Right atrium auricular region (tissue), 2 donors: Measurements from ENCODE around the gene LILRA6. TPM values are rescaled to one million over a fixed set of nuclear protein-coding genes. Genes with fewer than 3 reads are reported as not detected.
"Not testable (repeated sequence)": the region's sequence is repeated elsewhere in the genome, so short reads cannot be mapped to it uniquely, and the experiment has no call there.

ENCODE experiments used
- DNase-seq: peaks from one replicate; pipeline ENCODE4 v3.0.0-alpha.2; 2019; ENCODE audit warnings: low spot score
- H3K27ac ChIP-seq, 2 donors: fragments of 200-600 bp; sonication (generic); 1 replicate in 1 of 2; 2 replicates in 1 of 2; pipeline ENCODE4 v1.5.1; 2016 to 2019
- H3K27me3 ChIP-seq, 2 donors: fragments of 200-600 bp; sonication (generic); one replicate each; pipeline versions ENCODE4 v1.5.1 to v1.6.0; 2017 to 2019
- H3K36me3 ChIP-seq: fragments of 200-600 bp; sonication (generic); one replicate; pipeline ENCODE4 v1.5.1; 2016
- H3K4me1 ChIP-seq, 2 donors: fragments of 200-600 bp; sonication (generic); one replicate each; pipeline versions ENCODE4 v1.5.1 to v1.6.0; 2017 to 2019
- H3K4me3 ChIP-seq, 2 donors: fragments of 200-600 bp; sonication (generic); 1 replicate in 1 of 2; 2 replicates in 1 of 2; pipeline ENCODE4 v1.5.1; 2017 to 2019; ENCODE audit warnings: mild to moderate bottlenecking in 1 of 2, moderate library complexity in 1 of 2
- H3K9me3 ChIP-seq, 2 donors: fragments of 200-600 bp; sonication (generic); one replicate each; pipeline ENCODE4 v1.5.1; 2019
- total RNA-seq, 2 donors: library from RNA; depleted of rRNA; stranded (reverse); fragments of >200 nt; gene quantifications; one replicate each; pipeline ENCODE4 v1.1.0, GENCODE V29; 2016
- TF ChIP-seq, protein P1 (sequence below), 2 donors: fragments of 200-600 bp; sonication (generic); IDR thresholded peaks; one replicate each; pipeline ENCODE4 v1.5.1; 2019; ENCODE audit warnings: antibody characterized with exemption in 2 of 2

LILRA6 gene
- total RNA-seq = 1 to 10 TPM in 1 of 2 donors, not detected in 1; 1.7 TPM

DNA sequence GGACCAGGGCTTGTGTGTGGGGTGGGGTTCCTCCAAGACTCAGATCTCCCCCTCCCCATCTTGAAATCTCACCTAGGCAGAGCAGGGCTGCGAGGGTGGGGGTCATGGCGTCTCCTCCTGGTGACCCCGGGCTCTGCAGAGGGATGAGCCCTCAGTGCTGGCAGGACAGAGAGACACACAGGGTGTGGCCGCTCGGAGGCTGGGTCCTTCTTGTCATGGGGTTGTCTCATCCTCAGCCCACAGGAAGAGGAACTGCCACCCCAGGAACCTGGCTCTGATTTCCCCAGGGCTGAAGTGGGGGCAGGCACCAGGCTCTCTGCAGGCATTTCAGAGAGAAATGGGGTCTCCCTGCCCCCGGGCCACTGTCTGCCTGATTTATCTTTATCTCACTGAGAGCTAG is at the start of gene LILRA6:
Gene LILRA6, minus strand, starts transcription at position 145 of the 400 bp plus-strand sequence.
- not testable (repeated sequence) for H3K27me3 ChIP-seq, H3K36me3 ChIP-seq, H3K27ac ChIP-seq, H3K4me1 ChIP-seq, DNase-seq, H3K4me3 ChIP-seq, H3K9me3 ChIP-seq

DNA sequence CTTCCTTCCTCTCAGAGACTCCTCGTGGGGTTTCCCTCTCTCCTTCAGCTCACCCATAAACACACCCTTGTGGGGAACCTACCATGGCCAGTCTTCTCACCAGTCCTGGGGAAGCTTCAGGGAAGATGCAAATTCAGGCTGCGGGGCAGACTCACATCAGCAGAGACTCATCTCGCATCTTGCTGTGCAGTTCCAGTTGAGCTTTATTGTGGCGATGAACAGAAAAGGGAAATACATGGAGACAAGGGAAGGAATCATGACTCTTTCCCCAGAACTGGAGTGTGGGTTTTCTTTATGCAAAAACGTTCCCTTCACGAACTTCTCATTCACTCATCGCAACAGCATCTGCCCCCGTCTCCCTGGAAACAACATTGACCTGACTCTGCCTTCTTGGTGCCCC is 46.6 kb upstream of the LILRA6 start:
- not testable (repeated sequence) for H3K4me1 ChIP-seq, H3K36me3 ChIP-seq, H3K27ac ChIP-seq, H3K27me3 ChIP-seq, H3K9me3 ChIP-seq, H3K4me3 ChIP-seq, DNase-seq

DNA sequence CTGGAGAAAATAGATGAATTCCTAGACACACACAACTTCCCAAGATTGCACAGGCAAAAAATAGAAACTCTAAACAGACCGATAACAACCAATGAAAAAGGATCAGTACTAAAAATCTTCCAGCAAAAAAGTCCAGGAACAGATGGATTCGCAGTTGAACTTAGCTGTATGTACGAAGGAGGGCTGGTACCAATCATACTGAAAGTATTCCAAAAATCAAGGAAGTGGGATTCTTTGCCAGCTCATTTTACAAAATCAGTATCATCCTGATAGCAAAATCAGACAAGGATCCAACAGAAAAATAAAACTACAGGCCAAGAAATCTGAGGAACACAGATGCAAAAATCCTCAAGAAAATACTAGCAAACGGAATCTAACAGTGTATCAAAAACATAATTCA is 44.9 kb upstream of the LILRA6 start:
- Histone ChIP-seq H3K4me1 (no peaks in the 10 kb centered on the region), H3K36me3 (no peaks in the 10 kb centered on the region), H3K4me3 (no peak overlapping the region), H3K9me3 (no peaks in the 10 kb centered on the region), H3K27me3 (no peaks in the 10 kb centered on the region), H3K27ac (no peak overlapping the region)
- TF ChIP-seq, protein P1, sequence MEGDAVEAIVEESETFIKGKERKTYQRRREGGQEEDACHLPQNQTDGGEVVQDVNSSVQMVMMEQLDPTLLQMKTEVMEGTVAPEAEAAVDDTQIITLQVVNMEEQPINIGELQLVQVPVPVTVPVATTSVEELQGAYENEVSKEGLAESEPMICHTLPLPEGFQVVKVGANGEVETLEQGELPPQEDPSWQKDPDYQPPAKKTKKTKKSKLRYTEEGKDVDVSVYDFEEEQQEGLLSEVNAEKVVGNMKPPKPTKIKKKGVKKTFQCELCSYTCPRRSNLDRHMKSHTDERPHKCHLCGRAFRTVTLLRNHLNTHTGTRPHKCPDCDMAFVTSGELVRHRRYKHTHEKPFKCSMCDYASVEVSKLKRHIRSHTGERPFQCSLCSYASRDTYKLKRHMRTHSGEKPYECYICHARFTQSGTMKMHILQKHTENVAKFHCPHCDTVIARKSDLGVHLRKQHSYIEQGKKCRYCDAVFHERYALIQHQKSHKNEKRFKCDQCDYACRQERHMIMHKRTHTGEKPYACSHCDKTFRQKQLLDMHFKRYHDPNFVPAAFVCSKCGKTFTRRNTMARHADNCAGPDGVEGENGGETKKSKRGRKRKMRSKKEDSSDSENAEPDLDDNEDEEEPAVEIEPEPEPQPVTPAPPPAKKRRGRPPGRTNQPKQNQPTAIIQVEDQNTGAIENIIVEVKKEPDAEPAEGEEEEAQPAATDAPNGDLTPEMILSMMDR (IDR thresholded peaks at IDR 0.05) = no peak
- no peak for DNase-seq

DNA sequence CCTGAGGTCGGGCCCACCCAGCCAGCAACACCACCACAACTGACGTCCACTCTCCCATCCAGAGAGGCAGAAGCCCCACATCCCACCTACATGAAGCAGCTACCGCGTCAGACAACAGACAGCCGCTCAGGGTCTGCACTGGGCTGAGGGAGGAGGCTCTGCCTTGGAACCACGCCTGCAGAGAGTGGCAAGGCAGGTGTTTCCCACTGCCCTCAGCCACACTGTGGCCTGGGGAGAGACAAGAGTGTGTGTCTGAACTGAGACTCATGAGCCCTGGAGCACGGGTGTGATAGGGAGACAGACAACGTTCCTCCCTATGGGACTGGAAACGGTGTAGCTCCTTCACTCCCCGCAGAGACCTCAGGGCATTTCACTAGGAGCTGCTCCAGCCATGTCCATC is 43.7 kb upstream of the LILRA6 start:
- not testable (repeated sequence) for H3K36me3 ChIP-seq, H3K4me1 ChIP-seq, H3K9me3 ChIP-seq, H3K27me3 ChIP-seq, H3K27ac ChIP-seq, H3K4me3 ChIP-seq
- peak; percentile 5 for DNase-seq

DNA sequence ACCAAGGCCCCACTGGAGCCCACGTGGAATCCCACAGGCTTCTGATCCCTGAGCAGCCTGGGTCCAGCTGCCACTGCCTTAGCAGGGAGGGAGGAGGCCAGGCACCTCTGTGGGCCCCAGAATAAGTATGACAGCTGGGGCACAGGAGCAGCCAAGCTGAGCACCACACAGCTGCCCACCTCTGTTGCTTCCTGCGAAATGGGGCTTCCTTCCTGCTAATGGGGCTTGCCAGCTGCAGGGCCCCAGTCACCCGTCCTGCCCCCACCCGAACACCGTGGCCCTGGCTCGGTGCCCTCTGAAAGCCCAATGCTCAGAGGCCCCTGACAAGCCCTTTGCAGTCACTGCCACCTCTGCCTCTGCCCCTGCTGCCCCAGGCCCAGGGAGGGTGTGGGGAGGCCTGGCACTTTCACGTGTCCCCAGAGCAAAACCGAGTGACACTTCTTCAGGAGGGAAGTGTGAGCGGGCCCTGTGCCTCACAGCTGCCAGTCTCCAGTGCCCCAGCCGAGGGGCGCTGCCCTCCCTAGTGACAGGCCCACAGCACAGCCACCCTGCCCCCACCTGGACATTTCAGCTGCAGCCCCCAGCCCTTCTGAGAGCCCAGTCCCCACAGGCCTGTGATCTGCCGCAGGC is 43.0 kb upstream of the LILRA6 start:
- not testable (repeated sequence) for H3K9me3 ChIP-seq, H3K27ac ChIP-seq, H3K36me3 ChIP-seq, H3K4me3 ChIP-seq, H3K4me1 ChIP-seq, H3K27me3 ChIP-seq
- peak; percentile 11 for DNase-seq

DNA sequence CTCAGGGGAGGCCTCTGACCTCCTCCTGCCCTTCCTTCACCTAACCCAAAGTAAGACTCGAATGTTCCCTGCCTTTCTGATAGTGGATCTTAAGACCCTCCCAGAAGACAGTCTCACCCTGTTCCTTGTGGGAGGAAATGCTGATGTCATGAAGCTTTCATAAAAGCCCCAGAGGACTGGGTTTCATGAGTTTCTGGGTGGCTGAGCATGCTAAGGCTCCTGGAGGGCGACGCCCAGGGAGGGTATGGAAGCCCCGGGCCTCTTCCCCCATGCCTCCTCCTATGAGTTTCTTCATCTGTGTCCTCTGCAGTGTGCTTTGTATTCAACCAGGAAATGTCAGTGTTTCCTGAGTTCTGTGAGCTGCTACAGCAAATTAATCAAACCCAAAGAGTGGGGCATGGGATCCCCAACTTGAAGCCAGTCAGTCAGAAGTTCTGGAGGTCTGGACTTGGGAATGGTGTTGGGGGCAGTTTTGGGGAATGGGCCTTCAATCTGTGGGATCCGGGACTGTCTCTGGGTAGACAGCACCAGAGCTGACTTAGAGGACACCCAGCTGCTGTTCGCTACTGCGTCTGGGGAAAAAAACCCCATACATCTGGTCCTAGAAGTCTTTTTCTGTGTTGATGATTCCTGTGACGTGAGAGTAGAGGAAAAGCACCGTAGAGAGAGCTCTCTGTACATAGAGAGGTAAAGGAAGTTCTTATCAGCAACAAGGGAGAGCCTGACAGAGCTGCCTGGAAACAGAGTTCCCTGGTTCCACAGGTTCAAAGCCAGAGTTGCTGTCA is 40.3 kb upstream of the LILRA6 start:
- Histone ChIP-seq H3K27ac (no peak overlapping the region), H3K27me3 (no peaks in the 10 kb centered on the region), H3K4me3 (no peak overlapping the region), H3K36me3 (no peaks in the 10 kb centered on the region), H3K4me1 (no peaks in the 10 kb centered on the region), H3K9me3 (no peaks in the 10 kb centered on the region)
- peak; percentile 44 for DNase-seq
- TF ChIP-seq, protein P1 (IDR thresholded peaks at IDR 0.05) = no peak

DNA sequence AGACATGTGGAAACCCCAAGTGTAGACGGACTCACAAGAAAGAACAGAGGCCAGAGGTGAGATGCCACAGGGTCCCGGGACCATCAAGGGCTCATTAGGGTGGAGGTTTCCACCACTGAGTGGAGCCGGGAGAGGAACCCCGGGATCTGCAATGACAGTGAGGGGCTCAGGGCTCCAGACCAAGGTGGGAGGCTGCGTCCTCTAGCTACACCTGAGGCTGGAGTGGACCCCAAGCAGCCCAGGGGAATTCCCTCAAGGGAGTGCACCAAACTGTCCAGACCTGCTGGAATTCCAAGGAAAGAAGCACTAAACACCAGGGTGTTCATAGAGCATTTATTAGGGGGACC is 39.1 kb upstream of the LILRA6 start:
- H3K27ac ChIP-seq, H3K27me3 ChIP-seq, H3K9me3 ChIP-seq, H3K4me3 ChIP-seq, H3K36me3 ChIP-seq, H3K4me1 ChIP-seq: not testable (repeated sequence)
- peak; percentile 30 for DNase-seq

DNA sequence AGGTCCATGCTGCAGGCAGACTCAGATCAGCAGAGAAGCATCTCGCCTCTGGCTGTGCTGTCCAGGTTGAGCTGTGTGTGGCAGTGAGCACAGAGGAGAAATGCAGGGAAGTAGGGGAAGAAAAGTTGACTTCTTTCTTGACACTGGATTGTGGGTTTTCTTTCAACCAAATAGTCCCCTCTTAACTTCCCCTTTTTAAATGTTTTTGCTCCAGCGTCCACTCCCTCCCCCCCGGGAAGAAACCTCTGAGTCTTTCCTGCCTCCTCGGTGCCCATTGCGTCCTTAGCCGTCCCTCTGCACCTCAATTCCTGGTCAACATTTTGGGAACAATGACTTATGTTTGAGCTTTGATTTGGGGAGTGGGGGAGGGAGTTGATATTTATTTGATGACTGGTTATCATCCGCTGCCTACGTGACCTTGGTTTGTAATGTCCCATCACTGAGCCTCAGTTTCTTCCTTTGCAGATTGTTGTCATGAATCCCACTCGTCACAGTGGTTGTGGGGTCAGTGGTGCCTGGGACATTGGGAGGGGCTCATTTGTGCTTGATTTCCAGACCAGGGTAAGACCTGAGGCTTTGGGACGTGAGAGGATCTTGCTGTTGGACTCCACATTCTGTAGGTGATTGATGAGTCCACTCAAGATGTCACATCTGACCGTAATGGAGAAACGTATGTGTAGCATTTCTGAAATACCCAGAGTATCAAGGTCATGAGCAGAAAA is 38.6 kb upstream of the LILRA6 start, which contains the start of gene LILRB2:
Gene LILRB2, minus strand, starts transcription at position 104 of the 722 bp plus-strand sequence. CDS start 614 bp downstream, outside the sequence.
- Histone ChIP-seq H3K36me3 (no peaks in the 10 kb centered on the region), H3K9me3 (no peaks in the 10 kb centered on the region), H3K27me3 (no peaks in the 10 kb centered on the region), H3K4me3 (peak within 1 kb of the TSS in 1 of 2 donors; percentile 13), H3K27ac (no peak within 1 kb of the TSS), H3K4me1 (no peaks in the 10 kb centered on the region)
- peak; percentile 44 for DNase-seq
- TF ChIP-seq, protein P1 (IDR thresholded peaks at IDR 0.05) = no peak

DNA sequence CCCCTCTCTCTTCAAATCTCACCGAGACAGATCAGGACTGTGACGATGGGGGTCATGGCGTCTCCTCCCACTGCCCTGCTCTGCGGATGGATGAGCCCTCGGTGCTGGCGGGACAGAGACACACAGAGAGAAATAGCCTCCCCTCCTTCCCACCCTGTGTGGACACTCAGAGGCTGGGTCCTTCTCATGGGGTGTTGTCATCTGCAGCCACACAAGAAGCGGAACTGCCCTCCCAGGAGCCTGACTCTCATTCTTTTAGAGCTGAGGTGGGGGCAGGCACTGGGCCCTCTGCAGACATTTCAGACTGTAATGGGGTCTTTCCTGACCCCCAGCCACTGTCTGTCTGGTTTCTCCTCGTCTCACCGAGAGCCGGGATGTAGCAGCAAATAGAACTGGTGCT is 37.9 kb upstream of the LILRA6 start:
- not testable (repeated sequence) for H3K27ac ChIP-seq, H3K36me3 ChIP-seq, H3K9me3 ChIP-seq, H3K4me1 ChIP-seq, H3K27me3 ChIP-seq
- H3K4me3 ChIP-seq = peak overlapping the region in 1 of 2 donors; percentile 13
- DNase-seq = peak; percentile 65

DNA sequence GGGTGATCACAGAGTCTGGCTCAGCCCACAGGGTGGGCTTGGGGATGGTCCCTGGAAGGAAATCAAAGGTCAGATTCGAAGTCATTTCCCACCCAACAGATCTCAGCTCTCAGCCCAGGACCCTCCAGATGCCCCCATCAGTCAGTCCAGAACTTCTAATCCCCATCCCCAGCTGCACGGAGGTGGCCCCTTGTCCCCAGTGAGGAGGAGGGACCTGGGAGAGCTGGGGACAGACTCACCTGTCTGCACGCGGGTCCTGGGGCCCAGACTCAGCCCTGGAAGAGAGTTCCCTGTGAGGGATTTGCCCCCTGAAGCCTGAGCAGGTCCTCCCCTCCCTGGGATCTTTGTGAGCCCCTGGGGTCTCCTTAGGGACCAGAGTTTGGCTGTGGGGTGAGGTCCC is 37.4 kb upstream of the LILRA6 start:
- H3K27me3 ChIP-seq, H3K36me3 ChIP-seq, H3K4me1 ChIP-seq, H3K9me3 ChIP-seq, H3K27ac ChIP-seq: not testable (repeated sequence)
- H3K4me3 ChIP-seq = peak overlapping the region in 1 of 2 donors; percentile 13
- DNase-seq = peak; percentile 36
